IPS DF 4.7 (cell line): Measurements from ENCODE around the gene ITM2A.

Source experiments
- DNase-seq: peaks from one replicate; pipeline ENCODE4 v3.0.0-alpha.2; 2013; ENCODE audit warnings: low spot score; ENCODE audit errors: extremely low read depth

ITM2A gene

DNA sequence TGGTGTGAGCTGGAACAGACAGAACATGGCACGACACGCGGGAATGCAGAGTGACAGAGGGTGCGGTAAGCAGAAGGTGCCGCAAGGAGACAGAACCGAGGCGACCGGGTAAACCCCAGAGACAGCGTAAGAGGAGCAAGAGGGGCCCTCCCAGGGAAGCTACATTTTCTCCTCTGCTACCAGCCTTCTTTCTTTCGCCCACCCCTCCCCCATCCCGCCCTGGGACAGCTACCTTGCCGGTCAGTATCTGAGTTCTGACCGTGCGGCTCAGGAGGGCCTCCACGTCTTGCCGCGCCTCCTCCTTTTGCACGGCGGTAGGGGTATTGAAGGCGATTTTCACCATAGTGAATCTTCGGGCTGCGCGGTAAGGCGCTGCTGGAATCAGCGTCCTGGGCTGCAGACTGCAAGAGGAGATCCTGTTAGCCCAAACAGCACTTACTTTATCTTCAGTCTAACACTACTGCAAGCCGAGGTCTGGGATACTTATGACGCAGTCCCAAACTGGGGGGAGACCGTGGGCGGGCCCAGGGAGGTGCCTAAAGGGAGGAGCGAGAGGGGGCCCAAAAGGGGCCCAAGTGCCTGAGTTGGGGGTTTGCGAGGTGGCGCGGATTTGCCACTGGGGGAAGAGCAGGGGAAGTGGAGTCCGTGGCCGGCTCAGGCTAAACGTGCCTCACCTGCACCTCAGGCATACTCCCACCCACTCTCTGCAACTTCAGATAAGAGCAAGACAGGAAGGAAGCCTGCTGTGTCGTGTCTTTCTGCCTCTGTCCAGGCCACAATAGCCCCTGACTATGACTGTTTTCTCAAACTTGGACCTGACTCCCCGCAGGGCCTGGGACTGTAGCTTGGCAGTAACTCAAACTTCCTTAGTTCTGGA is at the start of gene ITM2A:
TSS of gene ITM2A (minus strand) at position 462 of the 877 bp plus-strand sequence. CDS start at position 343, 119 bp downstream.
- no peak for DNase-seq

DNA sequence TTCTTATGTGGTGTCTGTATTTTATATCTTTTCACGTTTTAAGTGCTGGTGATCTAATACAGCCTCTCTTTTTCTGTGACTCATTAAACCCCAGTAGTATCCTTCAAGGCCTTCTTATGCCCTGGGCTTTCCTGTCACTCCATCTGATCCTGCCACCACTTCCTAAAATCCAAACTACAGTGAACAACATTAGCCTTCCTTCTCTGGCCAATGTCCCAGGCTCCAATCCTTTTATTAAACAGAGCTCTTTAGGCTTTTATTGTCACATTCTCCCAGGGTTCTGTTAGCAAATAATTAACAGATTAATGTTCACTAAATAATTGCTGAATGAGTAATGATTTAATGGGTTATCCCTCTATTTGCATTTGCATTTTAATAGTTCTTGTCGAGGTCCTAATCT is 47.9 kb upstream of the ITM2A start:
- DNase-seq = no peak

DNA sequence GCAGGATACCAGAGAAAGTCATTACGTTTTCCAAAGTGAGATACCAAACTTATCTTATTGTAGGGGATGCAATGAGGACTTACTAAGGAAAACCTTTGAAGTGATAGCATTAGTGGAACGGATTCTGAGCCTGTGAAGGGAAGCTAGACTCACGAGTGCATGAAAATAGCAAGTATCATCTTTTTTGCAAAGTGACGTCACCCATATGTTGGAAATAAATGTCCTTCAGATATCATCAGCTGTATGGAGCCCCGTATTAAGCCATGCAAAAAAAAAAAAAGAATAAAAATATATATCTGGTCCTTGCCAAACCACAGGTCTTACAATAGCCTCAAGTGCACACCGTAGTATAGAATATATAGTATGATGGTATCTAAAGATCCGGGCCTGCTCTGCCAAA is 46.8 kb upstream of the ITM2A start:
- DNase-seq = no peak

DNA sequence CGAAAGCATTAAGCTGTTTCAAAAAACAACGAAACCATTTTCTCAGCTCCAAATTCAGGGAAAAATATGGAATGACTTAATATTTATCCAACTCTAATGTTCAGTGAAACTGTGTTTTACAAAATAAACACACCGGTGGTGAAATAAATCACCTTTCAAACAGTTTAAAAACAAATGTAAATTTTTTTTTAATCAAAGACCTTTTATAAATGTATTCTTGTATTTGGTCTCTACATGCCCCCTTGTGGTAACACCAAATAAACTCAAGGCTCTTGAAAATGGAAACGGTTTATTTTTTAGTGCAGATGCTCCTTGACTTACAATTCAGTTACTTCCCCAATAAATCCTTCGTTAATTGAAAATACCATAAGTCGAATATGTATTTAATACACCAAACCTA is 45.8 kb upstream of the ITM2A start:
- no peak for DNase-seq

DNA sequence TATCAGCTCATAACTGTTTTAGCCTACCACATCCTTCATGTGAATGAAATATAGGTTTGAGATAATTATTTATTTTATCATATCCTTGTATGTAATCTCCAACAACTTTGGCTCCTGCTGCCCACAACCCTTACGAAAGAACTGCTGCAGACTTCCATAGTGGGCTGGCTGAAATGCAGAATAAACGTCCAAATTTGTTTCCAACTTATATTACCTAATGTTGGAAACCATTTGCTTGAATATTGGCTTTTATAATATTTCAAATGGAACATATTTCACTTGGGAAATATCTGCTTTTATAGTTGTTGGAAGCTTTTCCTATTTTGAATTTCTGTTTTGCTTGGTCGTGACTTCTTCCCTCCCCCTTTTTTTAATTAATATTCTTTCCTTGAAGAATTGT is 45.0 kb upstream of the ITM2A start:
- DNase-seq = no peak

DNA sequence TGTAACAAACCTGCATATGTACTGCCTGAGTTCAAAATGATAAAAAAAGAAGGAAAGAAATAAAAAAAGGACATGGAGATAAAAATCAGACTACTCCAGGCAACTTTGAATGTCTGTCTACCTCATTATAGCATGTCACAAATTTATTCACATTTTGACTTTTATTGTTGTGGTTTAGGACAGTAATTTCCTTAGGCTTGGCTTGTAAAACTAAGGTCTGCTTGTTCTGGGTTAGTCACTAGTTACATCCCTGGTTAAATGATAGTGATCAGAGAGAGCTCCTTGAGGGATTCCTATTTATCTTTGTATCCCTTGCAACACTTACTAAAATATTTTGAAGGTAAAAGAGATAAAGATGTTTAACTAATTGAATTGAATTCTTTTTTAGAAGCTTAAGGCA is 42.5 kb upstream of the ITM2A start:
- DNase-seq = no peak

DNA sequence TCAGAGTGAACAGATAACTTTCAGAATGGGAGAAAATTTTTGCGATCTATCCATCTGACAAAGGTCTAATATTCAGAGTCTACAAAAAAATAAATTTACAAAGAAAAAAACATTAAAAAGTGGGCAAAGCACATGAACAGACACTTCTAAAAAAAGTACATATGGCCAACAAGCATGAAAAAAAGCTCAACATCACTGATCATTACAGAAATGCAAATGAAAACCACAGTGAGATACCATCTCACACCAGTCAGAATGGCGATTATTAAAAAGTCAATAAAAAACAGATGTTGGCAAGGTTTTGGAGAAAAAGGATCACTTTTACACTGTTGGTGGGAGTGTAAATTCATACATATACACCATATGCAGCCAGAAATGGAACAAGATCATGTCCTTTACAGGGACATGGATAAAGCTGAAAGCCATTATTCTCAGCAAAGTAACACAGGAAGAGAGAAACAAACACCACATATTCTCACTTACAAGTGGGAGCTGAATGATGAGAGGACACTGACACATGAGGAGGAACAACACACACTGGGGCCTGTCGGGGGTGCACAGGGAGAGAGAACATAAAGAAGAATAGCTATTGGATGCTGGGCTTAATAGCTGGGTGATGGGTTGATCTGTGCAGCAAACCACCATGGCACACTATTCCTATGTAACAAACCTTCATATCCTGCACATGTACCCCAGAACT is 41.6 kb upstream of the ITM2A start:
- DNase-seq = no peak

DNA sequence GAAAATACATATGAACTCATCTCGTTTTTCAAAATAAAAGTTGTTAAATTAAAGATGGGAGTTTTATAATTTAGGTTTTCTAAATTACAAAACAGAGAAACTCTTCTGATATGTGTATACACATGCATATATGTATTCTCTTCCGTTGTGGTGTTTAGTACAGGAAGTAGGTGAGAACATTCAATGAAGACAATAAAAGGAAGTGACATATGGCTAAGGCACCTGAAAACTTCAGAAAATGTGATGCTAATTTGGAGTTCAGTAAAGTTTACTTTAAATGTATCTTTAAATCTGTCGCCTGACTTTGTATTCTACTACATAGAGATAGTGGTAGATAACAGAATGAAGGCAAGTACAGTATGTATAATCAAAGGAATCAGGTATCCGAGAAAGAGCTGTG is 33.5 kb upstream of the ITM2A start:
- DNase-seq = no peak

DNA sequence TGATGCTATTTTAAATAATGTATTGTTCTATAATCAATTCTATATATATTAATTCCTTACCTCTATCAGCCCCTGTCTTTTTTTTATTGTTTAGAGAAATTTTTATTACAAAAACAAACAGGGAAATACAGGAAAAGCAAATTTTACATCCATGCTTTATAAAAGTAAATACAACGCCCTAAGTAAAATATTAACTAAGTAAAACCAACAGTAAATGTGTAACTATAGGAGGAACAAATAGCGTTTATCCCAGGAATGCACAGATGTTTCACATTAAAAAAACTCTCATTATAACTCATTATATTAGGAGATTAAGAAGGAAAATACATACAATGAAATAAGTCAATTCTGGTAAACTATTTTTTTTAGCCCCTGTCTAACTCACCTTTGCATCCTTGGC is 8.2 kb upstream of the ITM2A start:
- no peak for DNase-seq

DNA sequence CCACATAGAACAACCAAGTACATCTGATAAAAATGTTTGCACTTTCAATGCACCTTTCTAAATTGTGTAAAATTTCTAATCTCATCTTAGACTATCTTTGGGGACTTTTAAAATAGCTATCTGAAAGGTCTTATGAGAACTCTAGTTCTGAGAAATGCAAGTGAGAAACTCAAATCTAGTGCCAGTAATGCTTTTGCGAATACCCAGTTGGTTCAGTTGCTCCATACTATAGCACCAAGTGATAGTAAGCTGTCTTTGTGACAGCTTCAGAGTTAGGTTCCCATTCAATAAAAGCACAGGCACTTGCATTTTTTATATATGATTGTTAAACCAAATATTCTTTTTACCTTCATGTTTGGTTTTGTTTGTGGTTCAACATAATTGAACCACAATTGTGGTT is 4.5 kb upstream of the ITM2A start:
- no peak for DNase-seq

DNA sequence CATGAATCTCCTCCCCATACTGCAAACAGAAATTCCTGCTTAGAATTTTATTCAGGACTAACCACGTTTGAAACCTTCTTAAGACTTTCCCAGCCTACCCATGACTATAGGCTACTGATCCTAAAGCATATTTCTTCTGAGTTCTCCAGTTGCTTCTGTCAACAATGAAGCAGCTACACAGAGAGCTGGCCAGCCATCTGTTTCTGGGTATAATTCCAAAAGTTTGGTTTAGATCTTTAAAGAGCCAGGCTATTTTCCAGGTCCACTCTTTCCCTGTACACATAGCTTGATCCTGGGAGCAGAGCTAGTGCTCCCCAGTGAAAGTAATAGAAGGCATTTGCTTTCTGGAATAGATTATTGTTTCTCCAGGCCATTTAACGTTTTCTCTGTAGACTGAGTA is 4.0 kb upstream of the ITM2A start:
- no peak for DNase-seq

DNA sequence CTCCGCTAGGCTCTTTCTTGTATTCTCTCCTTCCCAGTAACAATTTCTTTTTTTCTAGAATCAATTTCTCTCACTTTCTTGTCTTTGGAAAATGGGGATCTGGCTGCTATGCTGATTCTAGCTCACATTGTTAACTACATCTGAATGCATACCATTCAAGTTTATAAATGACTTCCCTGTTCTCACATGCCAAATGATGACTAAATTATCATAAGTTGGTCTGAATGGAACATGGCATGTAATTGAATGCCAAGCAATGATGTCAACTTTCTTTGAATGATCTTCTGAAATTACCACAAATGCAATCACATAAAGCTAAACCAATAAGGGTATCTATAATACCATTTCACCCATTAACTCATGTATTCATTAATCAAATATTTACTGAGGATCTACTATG is 2.7 kb upstream of the ITM2A start:
- DNase-seq = no peak

DNA sequence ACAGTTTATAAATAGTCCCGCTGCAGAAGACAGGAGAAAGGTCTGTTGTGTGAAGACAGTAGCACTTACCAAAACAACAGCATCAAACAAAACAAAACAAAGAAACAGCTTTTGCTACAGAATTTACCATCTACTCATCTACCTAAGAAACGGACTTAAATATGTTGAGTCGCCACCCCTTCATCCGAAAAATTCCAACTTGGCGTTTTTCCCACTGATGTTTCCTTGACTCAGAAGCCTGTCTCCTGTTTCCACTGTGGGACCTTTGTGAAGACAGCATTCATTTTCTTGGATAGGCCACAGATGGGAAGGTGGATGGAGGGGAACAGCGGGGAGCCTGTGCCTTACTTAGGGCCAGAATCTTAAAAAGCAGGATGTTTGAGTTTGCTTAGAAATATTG is 1.3 kb upstream of the ITM2A start:
- DNase-seq = no peak

DNA sequence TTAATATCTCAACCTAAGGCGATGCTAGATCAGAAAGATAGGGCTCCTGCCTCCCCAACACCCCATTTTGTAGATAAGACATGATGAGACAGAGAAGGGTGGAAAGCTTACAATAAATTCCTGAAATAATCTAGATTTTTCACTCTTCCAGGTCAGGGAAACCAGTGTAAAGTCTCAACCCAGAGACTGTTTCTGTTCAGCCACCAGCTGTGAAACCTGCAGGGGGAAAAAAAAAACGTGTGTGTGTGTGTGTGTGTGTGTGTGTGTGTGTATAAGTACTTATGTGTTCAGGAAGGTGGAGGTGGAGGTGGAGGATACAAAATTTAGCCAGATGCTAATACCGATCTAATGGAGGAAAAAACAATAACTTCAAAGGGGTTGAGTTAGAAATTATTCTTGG is 773 bp upstream of the ITM2A start:
- DNase-seq = no peak

DNA sequence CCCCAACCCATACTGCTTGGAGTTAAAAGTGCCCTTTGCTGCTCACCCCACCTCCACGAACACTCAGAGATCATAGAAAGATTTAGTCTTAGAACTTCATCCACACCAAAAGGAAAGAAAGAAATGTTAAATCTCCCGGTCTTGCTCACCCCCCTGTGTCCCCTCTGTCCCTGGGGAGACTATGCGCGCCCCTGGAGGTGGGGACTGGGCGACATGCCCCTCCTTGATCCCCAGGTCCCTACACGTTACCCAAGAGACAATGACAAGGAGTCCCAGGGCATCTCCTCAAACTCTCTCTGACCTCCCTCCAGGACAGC is 620 bp downstream of the ITM2A start:
- DNase-seq = no peak

DNA sequence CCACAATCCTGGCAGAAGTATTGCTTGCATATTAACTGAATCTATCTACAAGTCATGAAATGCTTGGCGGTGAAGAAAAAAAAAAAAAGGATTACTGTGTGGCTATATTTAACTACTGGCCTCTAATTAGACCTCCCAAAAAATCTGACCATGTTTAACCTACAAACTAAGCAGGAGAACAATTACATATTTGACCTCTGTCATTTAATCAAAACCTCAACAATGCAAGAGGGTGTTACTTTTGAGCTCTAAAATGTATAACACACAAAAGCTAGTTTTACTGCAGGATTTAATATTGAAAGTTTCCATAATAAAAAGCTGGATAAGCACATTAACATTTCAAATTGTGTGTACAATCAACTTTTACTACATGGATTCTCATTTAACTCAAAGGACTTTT is 1.5 kb downstream of the ITM2A start:
- DNase-seq = no peak

DNA sequence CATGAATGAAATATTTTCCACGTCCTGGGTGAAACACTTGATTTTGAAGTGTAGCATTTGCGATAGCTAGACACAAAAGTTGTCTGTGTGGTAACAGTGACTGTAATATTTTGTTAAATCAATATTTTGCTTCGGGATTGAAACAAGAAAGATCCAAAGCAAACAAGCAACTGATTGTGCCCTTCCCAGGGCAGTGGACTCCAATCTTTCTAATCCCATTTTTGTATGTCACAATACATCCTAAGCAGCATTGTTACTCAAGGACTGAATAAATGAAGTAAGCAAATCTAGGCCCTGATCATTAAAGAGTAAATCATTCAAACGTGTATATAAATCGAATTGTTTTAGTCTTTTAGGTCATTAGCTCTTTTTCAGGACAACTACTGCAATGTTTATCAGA is 2.8 kb downstream of the ITM2A start:
- DNase-seq = no peak

DNA sequence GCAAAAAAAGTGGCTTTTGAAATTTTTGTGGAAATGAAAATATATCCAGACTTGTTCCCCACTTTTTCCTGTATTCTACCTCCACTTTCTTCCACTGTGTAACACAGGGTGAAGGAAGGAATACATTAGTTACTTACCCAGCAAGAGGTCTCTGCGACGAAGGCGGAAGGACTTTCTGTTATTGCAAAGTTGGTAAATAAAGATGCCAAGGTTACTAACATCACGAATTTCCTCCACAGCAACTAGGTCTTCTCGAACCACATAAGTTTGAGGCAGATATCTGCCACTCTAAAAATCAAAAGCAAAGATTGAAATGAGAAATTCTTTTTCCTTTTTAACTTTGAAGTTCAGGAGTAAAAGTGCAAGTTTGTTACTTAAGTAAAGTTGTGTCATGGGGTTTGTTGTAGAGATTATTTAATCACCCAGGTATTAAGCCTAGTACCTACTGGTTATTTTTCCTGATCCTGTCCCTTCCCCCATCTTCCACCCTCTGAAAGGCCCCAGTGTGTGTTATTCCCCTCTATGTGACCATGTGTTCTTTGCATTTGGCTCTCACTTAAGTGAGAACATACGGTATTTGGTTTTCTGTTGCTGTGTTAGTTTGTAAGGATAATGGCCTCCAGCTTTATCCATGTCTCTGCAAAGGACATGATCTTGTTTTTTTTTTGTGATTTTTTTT is 5.8 kb downstream of the ITM2A start:
- no peak for DNase-seq

DNA sequence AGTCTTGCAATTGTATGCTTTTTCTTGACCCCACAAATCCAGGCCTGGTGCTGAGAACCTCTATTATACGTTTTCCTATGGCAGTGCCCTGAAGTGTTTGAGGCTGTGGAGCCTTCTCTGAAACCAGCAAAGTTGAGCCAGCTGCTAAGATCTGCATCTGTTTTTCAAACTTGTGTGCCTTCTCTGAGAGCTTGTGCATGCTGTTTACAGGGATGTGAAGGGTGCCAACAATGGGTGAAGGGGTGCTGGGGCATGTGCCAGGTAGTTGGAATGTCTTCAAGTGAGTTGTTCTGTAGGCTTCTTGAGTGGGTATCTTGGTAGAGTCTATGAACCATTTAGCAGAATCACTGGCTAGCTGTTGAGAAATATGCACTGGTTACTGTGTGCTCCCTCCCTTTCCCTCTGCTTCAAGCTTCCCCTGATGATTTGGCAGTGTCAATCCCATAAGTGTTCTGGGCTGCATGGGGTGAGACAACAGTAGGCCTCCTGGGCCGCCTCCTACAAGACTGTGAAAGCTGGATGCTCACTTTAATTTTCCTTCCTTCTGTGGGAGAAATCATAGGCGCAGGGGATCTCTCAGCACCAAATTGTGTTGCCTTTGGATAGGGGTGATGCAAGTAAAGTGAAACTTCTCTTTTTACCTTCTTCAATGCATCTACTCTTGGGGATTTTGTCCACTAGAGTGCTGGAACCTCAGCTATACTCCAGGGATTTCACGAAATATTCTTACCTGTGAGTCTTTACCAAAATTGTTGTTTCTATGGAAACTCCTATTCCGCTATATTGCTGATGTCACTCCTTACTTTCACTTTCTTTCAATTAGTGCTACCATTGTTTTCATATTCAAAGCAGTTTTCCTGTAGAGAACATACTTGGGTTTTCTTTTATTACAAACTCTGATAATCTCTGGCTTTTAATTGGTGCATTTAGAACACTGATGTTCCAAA is 30.0 kb downstream of the ITM2A start:
- no peak for DNase-seq

DNA sequence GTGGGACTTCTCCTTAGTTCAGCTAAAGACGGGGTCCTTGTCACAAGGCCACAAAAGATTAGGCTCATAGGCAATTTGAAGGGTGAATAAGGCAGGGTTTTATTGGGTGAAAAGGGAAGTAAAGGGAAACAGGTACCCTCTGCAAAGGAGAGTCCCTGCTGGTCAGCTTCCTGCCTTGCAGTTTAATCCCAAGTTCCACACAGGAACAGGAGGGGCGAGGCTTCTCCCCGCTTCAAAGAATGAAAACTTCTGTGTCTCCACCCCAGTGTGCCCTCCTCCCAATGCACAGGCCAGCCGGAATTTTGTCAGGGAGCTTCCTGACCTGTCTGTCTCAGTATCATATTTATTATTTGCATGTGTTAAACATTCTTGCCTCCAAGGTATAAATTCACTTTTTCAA is 37.1 kb downstream of the ITM2A start:
- peak; percentile 9 for DNase-seq

DNA sequence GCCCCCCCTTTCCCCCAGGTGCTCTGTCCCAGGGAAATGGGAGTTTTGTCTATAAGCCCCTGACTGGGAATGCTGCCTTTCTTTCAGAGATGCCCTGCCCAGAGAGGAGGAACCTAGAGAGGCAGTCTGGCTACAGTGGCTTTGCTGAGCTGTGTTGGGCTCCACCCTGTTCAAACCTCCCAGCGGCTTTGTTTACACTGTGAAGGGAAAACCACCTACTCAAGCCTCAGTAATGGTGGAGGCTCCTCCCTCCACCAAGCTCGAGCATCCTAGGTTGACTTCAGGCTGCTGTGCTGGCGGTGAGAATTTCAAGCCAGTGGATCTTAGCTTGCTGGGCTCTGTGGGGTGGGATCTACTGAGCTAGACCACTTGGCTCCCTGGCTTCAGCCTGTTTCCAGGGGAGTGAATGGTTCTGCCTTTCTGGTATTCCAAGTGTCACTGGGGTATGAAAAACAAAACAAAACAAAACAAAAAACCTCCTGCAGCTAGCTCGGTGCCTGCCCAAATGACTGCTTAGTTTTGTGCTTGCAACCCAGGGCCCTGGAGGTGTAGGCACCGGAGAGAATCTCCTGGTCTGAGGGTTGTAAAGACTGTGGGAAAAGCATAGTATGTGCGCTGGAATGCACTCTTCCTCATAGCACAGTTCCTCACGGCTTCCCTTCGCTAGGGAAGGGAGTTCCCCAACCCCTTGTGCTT is 41.7 kb downstream of the ITM2A start:
- peak; percentile 5 for DNase-seq
